Measurements from ENCODE around the gene ZNF358.

The ZNF358 gene

GRCh38 chr19:7488736-7489353 is 27.1 kb upstream of the ZNF358 start, which contains the start of gene PEX11G:
Gene PEX11G (minus strand): TSS chr19:7489035. CDS start chr19:7489010, 25 bp downstream.
- peak; percentile 81 to 90 (median 88) for DNase-seq (ENCODE audit: low read depth in 2 of 3, low spot score in 1 of 3)

DNA sequence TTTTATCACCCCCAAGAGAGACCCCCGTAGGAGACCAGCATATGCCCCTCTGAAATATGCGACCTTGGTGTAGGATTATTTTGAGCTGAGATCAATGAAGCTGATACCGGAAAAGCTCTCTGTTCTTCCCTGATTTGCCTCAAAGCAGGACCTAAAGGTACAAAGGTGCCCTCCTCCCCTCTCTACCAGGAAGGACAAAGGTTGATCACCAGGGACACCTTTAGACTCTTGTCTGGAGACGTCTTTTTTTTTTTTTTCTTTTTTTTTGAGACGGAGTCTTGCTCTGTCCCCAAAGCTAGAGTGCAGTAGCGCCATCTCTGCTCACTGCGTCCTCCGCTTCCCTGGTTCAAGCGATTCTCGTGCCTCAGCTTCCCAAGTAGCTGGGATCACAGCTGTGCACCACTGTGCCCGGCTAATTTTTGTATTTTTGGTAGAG is 26.3 kb upstream of the ZNF358 start:
- DNase-seq (ENCODE audit: low read depth in 2 of 3, low spot score in 1 of 3): no peak

- DNase-seq (ENCODE audit: low read depth in 2 of 3, low spot score in 1 of 3): peak in 2 of 3 donors; percentile 54 to 63
These were observed 23.8 kb upstream of the ZNF358 start for GRCh38 chr19:7492142-7492541.

GRCh38 chr19:7492558-7492957 is 23.3 kb upstream of the ZNF358 start:
- DNase-seq (ENCODE audit: low read depth in 2 of 3, low spot score in 1 of 3): no peak

DNA sequence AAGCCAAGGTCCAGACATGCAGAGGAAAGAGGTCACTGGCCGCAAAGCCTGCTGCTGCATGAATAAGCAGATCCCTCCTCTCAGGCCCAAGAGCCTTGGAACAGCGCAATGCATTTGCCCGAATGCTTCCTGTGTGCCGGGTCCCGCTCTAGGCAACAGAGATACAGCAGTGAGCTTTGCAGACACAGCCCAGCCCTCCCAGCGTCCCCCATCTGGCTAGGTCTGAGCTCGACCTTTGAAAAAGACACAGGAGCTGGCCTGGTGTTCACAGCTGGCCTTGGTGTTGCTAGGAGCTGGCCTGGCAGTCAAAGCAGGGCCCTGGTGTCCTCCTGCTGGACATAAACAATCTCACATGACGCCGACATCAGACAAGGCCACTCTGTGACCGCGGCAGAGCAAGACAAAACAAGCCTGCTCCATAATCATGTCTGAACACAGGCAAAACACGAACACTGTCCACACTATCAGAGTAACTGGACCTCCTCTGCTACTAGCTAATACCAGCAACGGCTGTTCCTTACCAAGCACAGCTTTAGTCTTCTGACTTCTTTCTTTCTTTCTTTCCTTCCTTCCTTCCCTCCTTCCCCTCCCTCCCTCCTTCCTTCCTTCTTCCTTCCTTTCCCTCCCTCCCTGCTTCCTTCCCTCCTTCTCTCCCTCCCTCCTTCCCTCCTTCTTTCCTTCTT is 21.3 kb upstream of the ZNF358 start:
- DNase-seq (ENCODE audit: low read depth in 2 of 3, low spot score in 1 of 3): no peak

- DNase-seq (ENCODE audit: low read depth in 2 of 3, low spot score in 1 of 3): no peak
These were observed 18.6 kb upstream of the ZNF358 start for GRCh38 chr19:7497292-7497691.

GRCh38 chr19:7500811-7501450 is 15.0 kb upstream of the ZNF358 start:
- peak in 2 of 3 donors; percentile 49 to 54 for DNase-seq (ENCODE audit: low read depth in 2 of 3, low spot score in 1 of 3)

- no peak for DNase-seq (ENCODE audit: low read depth in 2 of 3, low spot score in 1 of 3)
These were observed 13.4 kb upstream of the ZNF358 start for GRCh38 chr19:7502552-7502951.

GRCh38 chr19:7504684-7505083 is 11.2 kb upstream of the ZNF358 start:
- no peak for DNase-seq (ENCODE audit: low read depth in 2 of 3, low spot score in 1 of 3)

DNA sequence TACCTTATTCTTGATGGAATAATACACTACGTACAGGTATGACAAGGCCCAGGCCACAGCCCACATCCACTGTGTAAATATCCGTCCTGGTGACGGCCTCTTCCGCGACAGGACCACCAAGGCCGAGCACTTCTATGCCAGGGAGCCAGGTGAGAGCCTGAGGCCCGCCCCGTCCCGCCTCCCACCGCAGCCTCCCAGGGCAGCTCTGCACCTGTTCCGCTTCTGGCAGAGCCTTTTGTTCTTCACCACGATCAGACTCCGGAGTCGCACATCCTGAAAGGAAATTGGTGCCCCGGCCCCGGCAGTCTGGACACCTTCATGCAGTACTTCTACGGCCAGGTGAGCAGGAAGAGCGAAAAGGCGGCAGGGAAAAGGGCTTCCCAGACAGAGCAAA is 10.6 kb upstream of the ZNF358 start:
- DNase-seq (ENCODE audit: low read depth in 2 of 3, low spot score in 1 of 3): no peak

DNA sequence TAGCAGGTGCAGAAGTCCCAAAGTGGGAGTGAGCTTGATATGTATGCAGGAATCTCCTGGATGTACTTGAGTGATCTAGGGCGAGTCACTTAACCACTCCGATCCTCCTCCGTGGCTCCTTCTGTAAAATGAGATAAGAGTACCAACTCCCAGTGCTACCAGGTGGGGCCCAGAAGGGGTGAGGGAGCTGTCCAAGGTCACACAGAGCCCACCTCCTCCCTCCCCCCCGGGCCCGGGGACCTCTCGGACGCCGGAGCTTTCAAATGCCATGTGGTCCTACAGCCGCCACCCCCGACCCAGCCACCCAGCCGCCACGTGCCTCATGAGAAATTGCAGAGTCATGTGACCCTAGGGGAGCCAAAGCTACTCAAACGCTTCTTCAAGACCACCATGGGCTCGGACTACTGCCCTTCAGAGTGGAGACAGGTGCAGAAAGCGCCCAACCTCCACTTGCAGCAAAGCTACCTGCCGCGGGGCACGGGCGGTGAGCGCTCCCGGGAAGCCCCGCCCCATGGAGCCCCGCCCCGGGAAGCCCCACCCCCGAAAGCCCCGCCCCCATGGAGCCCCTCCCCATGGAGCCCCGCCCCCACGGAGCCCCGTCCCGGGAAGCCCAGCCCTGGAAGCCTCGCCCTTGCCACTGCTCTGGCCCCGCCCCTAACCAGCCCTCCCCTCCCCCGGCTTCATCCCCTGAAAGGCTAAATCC is 10.1 kb upstream of the ZNF358 start:
- no peak for DNase-seq (ENCODE audit: low read depth in 2 of 3, low spot score in 1 of 3)

GRCh38 chr19:7506385-7507328 is 9.2 kb upstream of the ZNF358 start:
- peak in 2 of 3 donors; percentile 45 to 67 for DNase-seq (ENCODE audit: low read depth in 2 of 3, low spot score in 1 of 3)

- no peak for DNase-seq (ENCODE audit: low read depth in 2 of 3, low spot score in 1 of 3)
These were observed 8.0 kb upstream of the ZNF358 start for GRCh38 chr19:7507884-7508283.

- DNase-seq (ENCODE audit: low read depth in 2 of 3, low spot score in 1 of 3): no peak
These were observed 6.3 kb upstream of the ZNF358 start for GRCh38 chr19:7509625-7510024.

GRCh38 chr19:7512400-7512851 is 3.5 kb upstream of the ZNF358 start:
- no peak for DNase-seq (ENCODE audit: low read depth in 2 of 3, low spot score in 1 of 3)

DNA sequence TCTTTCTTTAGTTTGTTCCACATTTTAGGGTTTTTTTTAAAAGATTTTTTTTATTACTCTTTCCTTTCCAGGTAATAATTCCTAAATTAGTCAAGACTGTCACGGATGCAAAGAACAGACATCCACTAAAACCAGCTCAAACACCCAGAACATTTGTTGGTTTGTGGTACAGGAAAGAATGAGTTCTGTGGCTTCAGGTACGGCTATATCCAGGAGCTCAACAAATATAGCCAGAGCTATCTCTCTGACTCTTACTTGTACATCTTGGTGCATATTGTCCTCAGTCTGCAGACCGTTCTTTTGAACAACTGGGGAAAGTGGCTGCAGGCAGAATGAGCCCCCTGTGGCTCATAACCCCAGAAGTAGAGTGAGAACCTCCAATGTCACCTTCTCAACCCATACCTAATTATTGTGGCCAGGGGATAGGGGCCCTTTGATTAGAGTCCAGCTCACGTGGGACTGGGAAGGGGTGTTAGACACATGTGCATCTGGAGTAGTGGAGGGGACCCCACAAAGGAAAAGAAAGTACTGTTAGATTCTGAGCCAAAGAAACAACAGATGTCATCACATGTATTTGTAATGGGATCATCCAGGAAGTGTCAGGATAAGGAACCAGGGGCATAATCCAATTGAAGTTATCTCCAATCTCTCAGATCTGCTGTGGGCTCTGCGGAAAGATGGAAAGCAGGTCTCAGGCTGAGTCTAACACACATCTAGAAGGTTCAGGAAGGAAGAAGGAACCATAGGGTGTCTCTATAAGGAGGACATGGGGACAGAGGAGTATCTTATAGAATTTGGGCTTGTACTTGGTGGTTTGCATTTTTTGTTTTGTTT is 1.9 kb upstream of the ZNF358 start:
- no peak for DNase-seq (ENCODE audit: low read depth in 2 of 3, low spot score in 1 of 3)

GRCh38 chr19:7515110-7515644 is 726 bp upstream of the ZNF358 start:
- no peak for DNase-seq (ENCODE audit: low read depth in 2 of 3, low spot score in 1 of 3)

DNA sequence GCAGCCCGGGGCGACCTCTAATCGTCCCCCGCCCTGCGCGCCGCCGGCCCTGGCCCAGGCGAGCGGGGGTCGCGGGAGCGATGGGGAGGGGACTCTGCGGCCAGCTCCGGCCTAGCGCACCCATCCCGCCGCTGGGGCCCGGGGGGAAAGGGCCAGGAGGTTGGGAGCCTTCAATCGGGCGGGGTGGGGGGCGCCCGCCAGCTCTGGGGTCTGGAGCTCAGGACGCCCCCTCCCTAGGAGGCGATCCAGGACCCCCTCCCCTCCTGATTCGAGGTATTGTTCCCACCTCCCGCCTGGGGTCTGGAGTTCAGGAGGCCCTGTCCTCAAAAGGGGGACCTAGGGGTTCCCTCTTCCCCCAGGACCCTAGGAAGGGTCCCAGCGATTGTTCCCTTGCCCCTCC is 430 bp downstream of the ZNF358 start:
- no peak for DNase-seq (ENCODE audit: low read depth in 2 of 3, low spot score in 1 of 3)

DNA sequence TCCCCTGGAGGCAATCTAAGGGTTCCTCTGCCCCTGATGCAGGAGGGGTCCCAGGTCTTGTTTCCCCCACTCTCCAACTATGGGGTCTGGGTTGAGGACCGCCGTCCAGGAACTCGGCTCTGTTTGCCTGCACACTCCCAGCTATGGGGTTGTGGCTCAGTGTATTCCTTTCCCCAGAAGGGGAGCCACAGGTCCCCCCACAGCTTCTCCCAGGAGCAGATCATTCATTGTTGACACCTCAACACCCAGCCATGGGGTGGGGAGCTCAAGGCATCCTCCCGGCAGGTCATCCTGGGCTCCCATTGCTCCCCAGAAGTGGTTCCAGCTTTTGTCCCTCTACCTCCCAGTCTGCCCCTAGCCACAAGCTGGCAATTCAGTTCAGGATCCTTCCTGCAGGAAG is 975 bp downstream of the ZNF358 start:
- DNase-seq (ENCODE audit: low read depth in 2 of 3, low spot score in 1 of 3): no peak

Measured in stimulated activated CD4-positive, alpha-beta T cell treated with anti-CD3 and anti-CD28 coated beads, Interleukin-12 subunit alpha, Interleukin-12 subunit beta, amount 100 ng/mL, for 48 hours (primary cell).